HG03432 (cell line): Measurements from ENCODE around the gene IRF6.
"Not testable (repeated sequence)": the region's sequence is repeated elsewhere in the genome, so short reads cannot be mapped to it uniquely, and the experiment has no call there.

ENCODE experiments used
- ATAC-seq: cut with Tn5 transposase; IDR thresholded peaks from one replicate; pipeline ENCODE4 v1.9.1; 2021; ENCODE audit warnings: mild to moderate bottlenecking, moderate library complexity; ENCODE audit not compliant: unreplicated experiment

The IRF6 gene

GRCh38 chr1:209823143-209824041 lies 17.4 kb upstream of the IRF6 start:
- ATAC-seq: peak; percentile 40

GRCh38 chr1:209822706-209823105 lies 16.8 kb upstream of the IRF6 start:
- no peak for ATAC-seq

GRCh38 chr1:209820986-209821385 lies 15.0 kb upstream of the IRF6 start:
- ATAC-seq: no peak

- no peak for ATAC-seq
These were observed 13.1 kb upstream of the IRF6 start for GRCh38 chr1:209819058-209819457.

GRCh38 chr1:209817691-209818090 lies 11.7 kb upstream of the IRF6 start:
- no peak for ATAC-seq

- no peak for ATAC-seq
These were observed 11.0 kb upstream of the IRF6 start for GRCh38 chr1:209816923-209817322.

GRCh38 chr1:209815931-209816341 lies 10.0 kb upstream of the IRF6 start:
- ATAC-seq: no peak

- no peak for ATAC-seq
These were observed 9.5 kb upstream of the IRF6 start for GRCh38 chr1:209815490-209815889.

- no peak for ATAC-seq
These were observed 8.0 kb upstream of the IRF6 start for GRCh38 chr1:209813902-209814301.

- no peak for ATAC-seq
These were observed 4.8 kb upstream of the IRF6 start for GRCh38 chr1:209810783-209811182.

- ATAC-seq: no peak
These were observed 3.7 kb upstream of the IRF6 start for GRCh38 chr1:209809611-209810010.

GRCh38 chr1:209808059-209808581 lies 2.2 kb upstream of the IRF6 start:
- ATAC-seq: no peak

GRCh38 chr1:209807509-209807908 lies 1.6 kb upstream of the IRF6 start:
- ATAC-seq: no peak

GRCh38 chr1:209805341-209805781 lies 581 bp downstream of the IRF6 start:
- no peak for ATAC-seq

GRCh38 chr1:209803568-209803967 lies 2.4 kb downstream of the IRF6 start:
- no peak for ATAC-seq

GRCh38 chr1:209802780-209803152 lies 3.2 kb downstream of the IRF6 start:
- no peak for ATAC-seq

GRCh38 chr1:209802117-209802779 lies 3.7 kb downstream of the IRF6 start:
- ATAC-seq: no peak

GRCh38 chr1:209800984-209801834 lies 4.7 kb downstream of the IRF6 start:
- no peak for ATAC-seq

- no peak for ATAC-seq
These were observed 7.8 kb downstream of the IRF6 start for GRCh38 chr1:209797978-209798639.

- not testable (repeated sequence) for ATAC-seq
These were observed 12.2 kb downstream of the IRF6 start for GRCh38 chr1:209793711-209794110.
